K562 (cell line): ENCODE results near the gene DNAJB6. TPM values are rescaled to one million over a fixed set of nuclear protein-coding genes. Genes with fewer than 3 reads are reported as not detected.

Source experiments
- ATF1 ChIP-seq, 2 experiments: fragments of 450-650 bp in 1 of 2; IDR thresholded peaks; 2 replicates each; pipeline ENCODE4 v1.6.1; 2016; ENCODE audit warnings: missing compliant biosample characterization in 1 of 2, missing genetic modification characterization in 1 of 2
- ETS1 ChIP-seq: conservative IDR thresholded peaks from 2 replicates; pipeline ENCODE4 v1.6.1; 2011; ENCODE audit warnings: low read depth, mild to moderate bottlenecking, low read length; ENCODE audit not compliant: control insufficient read depth
- HDAC1 ChIP-seq, 2 experiments: fragments of 450-650 bp; IDR thresholded peaks; 2 replicates each; pipeline ENCODE4 v1.6.1; 2016 to 2017; ENCODE audit warnings: inconsistent platforms in 1 of 2, mild to moderate bottlenecking in 1 of 2, moderate library complexity in 1 of 2
- PHB ChIP-seq: fragments of 250-450 bp; sonication (Bioruptor Pico); IDR thresholded peaks from 2 replicates; pipeline ENCODE4 v1.5.0; 2021
- TCF3 ChIP-seq: sonication (generic); formaldehyde crosslinking; IDR thresholded peaks from 2 replicates; pipeline ENCODE4 v1.4.0; 2020; ENCODE audit warnings: mild to moderate bottlenecking, missing genetic modification reagents
- VEZF1 ChIP-seq: fragments of 200-800 bp; sonication (Bioruptor generic); IDR thresholded peaks from 2 replicates; pipeline ENCODE4 v1.6.1; 2017; ENCODE audit warnings: missing genetic modification characterization, missing compliant biosample characterization
- ZNF175 ChIP-seq: fragments of 200-800 bp; sonication (Bioruptor generic); IDR thresholded peaks from 2 replicates; pipeline ENCODE4 v1.6.1; 2016; ENCODE audit warnings: low read depth, mild to moderate bottlenecking, missing genetic modification characterization, missing compliant biosample characterization
- polyA plus RNA-seq, 8 experiments: library from polyadenylated mRNA; depleted of rRNA in 4 of 8; stranded (reverse) in 5 of 8; unstranded in 3 of 8; fragments of >200 nt; fragmentation: Nextera tagmentation in 2 of 8; fragmentation: Illumina TruSeq in 1 of 8; extraction: Ambion mirVana in 2 of 8; extraction: Trizol in 1 of 8; gene quantifications; 2 replicates each; pipeline versions ENCODE4 v1.2.1 to v1.2.3, GENCODE V29; 2011 to 2014; ENCODE audit warnings: inconsistent platforms in 1 of 8, missing spikeins in 1 of 8
- total RNA-seq, 7 experiments: library from RNA; depleted of rRNA in 6 of 7; stranded (reverse); fragments of >200 nt in 6 of 7; fragmentation: Illumina TruSeq in 2 of 7; extraction: Trizol in 2 of 7; gene quantifications; 2 replicates each; pipeline versions ENCODE4 v1.2.1 to v1.2.3, GENCODE V29; 2011 to 2021; ENCODE audit warnings: low replicate concordance in 1 of 7

Gene DNAJB6
- total and polyA plus RNA-seq, 9 of the 15 experiments (the other 6 are each of a cell fraction or from before 2014, with no cell fraction given), result 84.5 to 158 (median 135) TPM

- TF ChIP-seq ETS1 (no peak), ZNF175 (CRISPR knock-in tag) (no peak), VEZF1 (no peak), PHB (CRISPR knock-in tag) (no peak), TCF3 (CRISPR knock-in tag) (no peak), HDAC1 (IDR thresholded peaks at IDR 0.05) (no peak), ATF1 (CRISPR knock-in tag; IDR thresholded peaks at IDR 0.05) (no peak), ATF1 (tag; IDR thresholded peaks at IDR 0.05) (no peak)
Measured at GRCh38 chr7:157357129-157358040, 20.6 kb downstream of the DNAJB6 start (continued).
